Neural progenitor cell (in vitro differentiated cells): ENCODE data around the gene EDC3. TPM values are rescaled to one million over a fixed set of nuclear protein-coding genes. Genes with fewer than 3 reads are reported as not detected.

Experiments
- DNase-seq: peaks from one replicate; pipeline ENCODE4 v3.0.0-alpha.2; 2016; ENCODE audit warnings: low spot score
- H2AFZ ChIP-seq: fragments of 200-600 bp; sonication (generic); replicated peaks from 2 replicates; pipeline ENCODE4 v1.6.1; 2016; ENCODE audit warnings: antibody characterized with exemption
- H3F3A ChIP-seq: fragments of 200-600 bp; sonication (generic); 2 replicates; pipeline ENCODE4 v1.6.1; 2016; ENCODE audit warnings: antibody characterized with exemption, low read depth
- H3K27ac ChIP-seq: fragments of 200-600 bp; sonication (generic); 2 replicates; pipeline ENCODE4 v1.5.1; 2016; ENCODE audit warnings: mild to moderate bottlenecking
- H3K27me3 ChIP-seq: fragments of 200-600 bp; sonication (generic); 2 replicates; pipeline ENCODE4 v1.6.1; 2016; ENCODE audit warnings: mild to moderate bottlenecking, moderate library complexity
- H3K36me3 ChIP-seq: fragments of 200-600 bp; sonication (generic); 2 replicates; pipeline ENCODE4 v1.5.1; 2016
- H3K4me1 ChIP-seq: fragments of 200-600 bp; sonication (generic); 2 replicates; pipeline ENCODE4 v1.6.1; 2016; ENCODE audit warnings: mixed run types
- H3K4me2 ChIP-seq: fragments of 200-600 bp; sonication (generic); 2 replicates; pipeline ENCODE4 v1.6.1; 2016
- H3K4me3 ChIP-seq: fragments of 200-600 bp; sonication (generic); 2 replicates; pipeline ENCODE4 v1.5.1; 2016
- H3K79me2 ChIP-seq: fragments of 200-600 bp; sonication (generic); 2 replicates; pipeline ENCODE4 v1.6.1; 2016; ENCODE audit warnings: low read depth
- H3K9ac ChIP-seq: fragments of 200-600 bp; sonication (generic); 2 replicates; pipeline ENCODE4 v1.6.1; 2016
- H3K9me3 ChIP-seq: fragments of 200-600 bp; sonication (generic); 2 replicates; pipeline ENCODE4 v1.5.1; 2016; ENCODE audit warnings: low read depth
- H4K20me1 ChIP-seq: fragments of 200-600 bp; sonication (generic); 2 replicates; pipeline ENCODE4 v1.6.1; 2016; ENCODE audit warnings: low read depth
- H3K27ac Mint-ChIP-seq: 3 replicates; pipeline ENCODE4 v1.8.0; 2021; ENCODE audit warnings: mixed read lengths
- H3K27me3 Mint-ChIP-seq: 2 replicates; pipeline ENCODE4 v1.8.0; 2022; ENCODE audit warnings: low read depth, mild to moderate bottlenecking, inconsistent platforms, moderate library complexity, mixed read lengths; ENCODE audit not compliant: insufficient read depth
- H3K36me3 Mint-ChIP-seq: 3 replicates; pipeline ENCODE4 v1.8.0; 2021; ENCODE audit warnings: mixed read lengths
- H3K4me1 Mint-ChIP-seq: 3 replicates; pipeline ENCODE4 v1.8.0; 2021; ENCODE audit warnings: mixed read lengths
- H3K4me3 Mint-ChIP-seq: 3 replicates; pipeline ENCODE4 v1.8.0; 2021; ENCODE audit warnings: mild to moderate bottlenecking, moderate library complexity, mixed read lengths
- H3K9me3 Mint-ChIP-seq: 3 replicates; pipeline ENCODE4 v1.8.0; 2020; ENCODE audit warnings: mixed read lengths
- CTCF ChIP-seq: fragments of 200-600 bp; sonication (generic); IDR thresholded peaks from 2 replicates; pipeline ENCODE4 v1.5.1; 2017; ENCODE audit warnings: antibody characterized with exemption, mild to moderate bottlenecking
- EZH2 ChIP-seq: fragments of 200-600 bp; sonication (generic); IDR thresholded peaks from 2 replicates; pipeline ENCODE4 v1.6.1; 2017; ENCODE audit warnings: antibody characterized with exemption, mild to moderate bottlenecking, moderate library complexity
- EZH2phosphoT487 ChIP-seq: fragments of 200-600 bp; sonication (generic); IDR thresholded peaks from 2 replicates; pipeline ENCODE4 v1.6.1; 2017; ENCODE audit warnings: antibody characterized with exemption
- total RNA-seq: library from RNA; depleted of rRNA; stranded (reverse); fragments of >200 nt; gene quantifications from 2 replicates; pipeline ENCODE4 v1.2.3, GENCODE V29; 2015; ENCODE audit warnings: low replicate concordance

EDC3 gene
- total RNA-seq, 1 donor from 2014 or later: 24.4 TPM

GRCh38 chr15:74620636-74621545 is 74.9 kb downstream of the EDC3 start:
- H3K4me3 Mint-ChIP-seq: no peak overlapping the region
- no peak overlapping the region for H3K27ac Mint-ChIP-seq

GRCh38 chr15:74619916-74620635 is 75.7 kb downstream of the EDC3 start:
- H3K9me3 Mint-ChIP-seq: no peaks in the 10 kb centered on the region
- H3K4me1 ChIP-seq: peaks cover 11% of the 10 kb centered on the region
- DNase-seq: no peak
- no peak overlapping the region for H3K4me3 Mint-ChIP-seq
- H3K27ac ChIP-seq: no peak overlapping the region
- H3K9ac ChIP-seq: no peak overlapping the region
- H3K27me3 Mint-ChIP-seq: peaks cover 2% of the 10 kb centered on the region
- no peak for TF ChIP-seq CTCF
- no peak overlapping the region for H3K27ac Mint-ChIP-seq
- peaks cover 81% of the 10 kb centered on the region for H4K20me1 ChIP-seq
- peaks cover 28% of the 10 kb centered on the region for H3K36me3 Mint-ChIP-seq
- H3K4me1 Mint-ChIP-seq: peaks cover 19% of the 10 kb centered on the region
- no peaks in the 10 kb centered on the region for H3K36me3 ChIP-seq
- H3K79me2 ChIP-seq: peaks cover 53% of the 10 kb centered on the region
- no peaks in the 10 kb centered on the region for H3K9me3 ChIP-seq
- H3K4me2 ChIP-seq: no peak overlapping the region
- H3K4me3 ChIP-seq: no peak overlapping the region
- no peak overlapping the region for H2AFZ ChIP-seq
- H3K27me3 ChIP-seq: no peaks in the 10 kb centered on the region
- H3F3A ChIP-seq: peaks cover 14% of the 10 kb centered on the region

More at GRCh38 chr15:74620636-74621545, 74.9 kb downstream of the EDC3 start:
- Mint-ChIP-seq H3K9me3 (no peaks in the 10 kb centered on the region), H3K4me1 (peaks cover 19% of the 10 kb centered on the region), H3K36me3 (peaks cover 33% of the 10 kb centered on the region), H3K27me3 (peaks cover 4% of the 10 kb centered on the region)
- H3K36me3 ChIP-seq: no peaks in the 10 kb centered on the region
- DNase-seq: peak; percentile 84
- no peaks in the 10 kb centered on the region for H3K27me3 ChIP-seq
- peaks cover 11% of the 10 kb centered on the region for H3K4me1 ChIP-seq
- no peaks in the 10 kb centered on the region for H3K9me3 ChIP-seq
- H3K4me2 ChIP-seq: no peak overlapping the region
- no peak overlapping the region for H3K9ac ChIP-seq
- H2AFZ ChIP-seq: no peak overlapping the region
- no peak for TF ChIP-seq EZH2phosphoT487
- TF ChIP-seq EZH2: no peak
- TF ChIP-seq CTCF: peak; percentile 92
- H3K4me3 ChIP-seq: no peak overlapping the region
- no peak overlapping the region for H3K27ac ChIP-seq
- H3F3A ChIP-seq: peaks cover 9% of the 10 kb centered on the region
- peaks cover 50% of the 10 kb centered on the region for H3K79me2 ChIP-seq
- peaks cover 80% of the 10 kb centered on the region for H4K20me1 ChIP-seq

GRCh38 chr15:74618841-74619596 is 76.8 kb downstream of the EDC3 start:
- H3K4me1 ChIP-seq: peaks cover 15% of the 10 kb centered on the region
- H3K4me3 ChIP-seq: no peak overlapping the region
- H3K4me1 Mint-ChIP-seq: peaks cover 19% of the 10 kb centered on the region
- H2AFZ ChIP-seq: no peak overlapping the region
- H3K9ac ChIP-seq: no peak overlapping the region
- H3K4me3 Mint-ChIP-seq: peak overlapping the region; percentile 17
- H3K36me3 Mint-ChIP-seq: peaks cover 26% of the 10 kb centered on the region
- H3K27ac Mint-ChIP-seq: no peak overlapping the region
- H3F3A ChIP-seq: peaks cover 23% of the 10 kb centered on the region
- no peak overlapping the region for H3K27ac ChIP-seq
- no peak overlapping the region for H3K4me2 ChIP-seq
- no peaks in the 10 kb centered on the region for H3K9me3 ChIP-seq
- no peaks in the 10 kb centered on the region for H3K9me3 Mint-ChIP-seq
- TF ChIP-seq CTCF (no peak), EZH2 (no peak), EZH2phosphoT487 (no peak)
- peaks cover 1% of the 10 kb centered on the region for H3K27me3 ChIP-seq
- DNase-seq: no peak
- no peaks in the 10 kb centered on the region for H3K36me3 ChIP-seq
- peaks cover 53% of the 10 kb centered on the region for H3K79me2 ChIP-seq
- H3K27me3 Mint-ChIP-seq: peaks cover 4% of the 10 kb centered on the region
- peaks cover 75% of the 10 kb centered on the region for H4K20me1 ChIP-seq
